Tibial nerve (tissue), 4 donors: Measurements from ENCODE around the gene ANAPC13. TPM values are rescaled to one million over a fixed set of nuclear protein-coding genes. Genes with fewer than 3 reads are reported as not detected.

Experiments
- DNase-seq, 2 donors: peaks; one replicate each; pipeline ENCODE4 v3.0.0-alpha.2; 2019; ENCODE audit warnings: low spot score in 2 of 2
- H3K27ac ChIP-seq, 4 donors: fragments of 200-600 bp; sonication (generic) in 3 of 4; one replicate each; pipeline ENCODE4 v1.5.1; 2017 to 2019; ENCODE audit warnings: mild to moderate bottlenecking in 1 of 4
- H3K27me3 ChIP-seq, 2 donors: fragments of 200-600 bp; sonication (generic) in 1 of 2; one replicate each; pipeline versions ENCODE4 v1.5.1 to v1.6.0; 2017 to 2019
- H3K36me3 ChIP-seq, 3 donors: fragments of 200-600 bp; sonication (generic); one replicate each; pipeline ENCODE4 v1.5.1; 2018 to 2019
- H3K4me1 ChIP-seq, 4 donors: fragments of 200-600 bp; sonication (generic) in 3 of 4; one replicate each; pipeline ENCODE4 v1.5.1; 2017 to 2019
- H3K4me3 ChIP-seq, 4 donors: fragments of 200-600 bp; sonication (generic) in 3 of 4; one replicate each; pipeline ENCODE4 v1.5.1; 2017 to 2019; ENCODE audit warnings: mild to moderate bottlenecking in 1 of 4, moderate library complexity in 1 of 4
- H3K9me3 ChIP-seq, 4 donors: fragments of 200-600 bp; sonication (generic) in 3 of 4; one replicate each; pipeline ENCODE4 v1.5.1; 2017 to 2019
- EP300 ChIP-seq, 2 donors: sonication (generic); formaldehyde crosslinking; IDR thresholded peaks; one replicate each; pipeline ENCODE4 v1.6.1; 2017; ENCODE audit warnings: antibody characterized with exemption in 2 of 2, mild to moderate bottlenecking in 1 of 2
- POLR2A ChIP-seq, 2 donors: fragments of 450-650 bp; IDR thresholded peaks; one replicate each; pipeline ENCODE4 v1.6.1; 2017; ENCODE audit warnings: antibody characterized with exemption in 2 of 2, mild to moderate bottlenecking in 2 of 2, moderate library complexity in 2 of 2
- WGBS, 2 donors: methylation state at CpG; one replicate each; pipeline ENCODE4 v1.1.5; 2018; 5-methylcytosine and 5-hydroxymethylcytosine counted together
- total RNA-seq, 4 donors: library from RNA; depleted of rRNA; stranded (reverse); fragments of >200 nt; gene quantifications; one replicate each; pipeline ENCODE4 v1.1.0, GENCODE V29; 2016
- TF ChIP-seq, protein P1 (sequence below), 5 experiments: fragments of 200-600 bp in 3 of 5; fragments of 450-650 bp in 2 of 5; sonication (generic) in 3 of 5; IDR thresholded peaks; one replicate each; pipeline ENCODE4 v1.5.1; 2016 to 2019; ENCODE audit warnings: antibody characterized with exemption in 5 of 5, mild to moderate bottlenecking in 3 of 5, moderate library complexity in 2 of 5

The ANAPC13 gene
- total RNA-seq, 4 donors from 2014 or later = 32.7 to 56.8 (median 49.1) TPM

DNA sequence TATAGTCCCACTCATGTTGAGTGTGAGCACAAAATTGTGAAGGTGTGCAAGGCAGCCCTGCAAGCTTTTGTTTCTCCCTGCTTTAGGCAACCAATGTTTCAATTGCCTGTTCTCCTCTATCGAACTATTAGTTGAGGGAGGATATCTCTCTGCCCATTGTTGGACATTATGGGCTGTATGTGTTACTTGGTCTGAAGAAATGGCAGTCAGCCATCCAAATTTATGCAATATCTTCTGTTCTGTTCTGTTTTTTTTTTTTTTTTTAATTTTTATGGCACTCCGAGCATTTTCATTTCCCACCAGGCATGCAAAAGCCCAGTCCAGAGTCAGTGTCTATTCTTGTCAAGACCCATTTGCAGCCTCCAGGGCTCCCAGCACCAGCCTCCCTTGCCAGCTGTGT lies 44.0 kb downstream of the ANAPC13 start:
- WGBS, 2 donors = 73% methylated on average over 2 of the region's 2 CpGs
- Histone ChIP-seq H3K27ac (no peak overlapping the region), H3K4me3 (no peak overlapping the region), H3K4me1 (peaks cover 0 to 17% (median 2%) of the 10 kb centered on the region in 4 donors), H3K27me3 (no peaks in the 10 kb centered on the region), H3K36me3 (no peaks in the 10 kb centered on the region), H3K9me3 (peaks cover 0 to 9% (median 0%) of the 10 kb centered on the region in 4 donors)
- DNase-seq = no peak
- no peak for TF ChIP-seq POLR2A (IDR thresholded peaks at IDR 0.05)
- TF ChIP-seq, protein P1, sequence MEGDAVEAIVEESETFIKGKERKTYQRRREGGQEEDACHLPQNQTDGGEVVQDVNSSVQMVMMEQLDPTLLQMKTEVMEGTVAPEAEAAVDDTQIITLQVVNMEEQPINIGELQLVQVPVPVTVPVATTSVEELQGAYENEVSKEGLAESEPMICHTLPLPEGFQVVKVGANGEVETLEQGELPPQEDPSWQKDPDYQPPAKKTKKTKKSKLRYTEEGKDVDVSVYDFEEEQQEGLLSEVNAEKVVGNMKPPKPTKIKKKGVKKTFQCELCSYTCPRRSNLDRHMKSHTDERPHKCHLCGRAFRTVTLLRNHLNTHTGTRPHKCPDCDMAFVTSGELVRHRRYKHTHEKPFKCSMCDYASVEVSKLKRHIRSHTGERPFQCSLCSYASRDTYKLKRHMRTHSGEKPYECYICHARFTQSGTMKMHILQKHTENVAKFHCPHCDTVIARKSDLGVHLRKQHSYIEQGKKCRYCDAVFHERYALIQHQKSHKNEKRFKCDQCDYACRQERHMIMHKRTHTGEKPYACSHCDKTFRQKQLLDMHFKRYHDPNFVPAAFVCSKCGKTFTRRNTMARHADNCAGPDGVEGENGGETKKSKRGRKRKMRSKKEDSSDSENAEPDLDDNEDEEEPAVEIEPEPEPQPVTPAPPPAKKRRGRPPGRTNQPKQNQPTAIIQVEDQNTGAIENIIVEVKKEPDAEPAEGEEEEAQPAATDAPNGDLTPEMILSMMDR (IDR thresholded peaks at IDR 0.05) = no peak

DNA sequence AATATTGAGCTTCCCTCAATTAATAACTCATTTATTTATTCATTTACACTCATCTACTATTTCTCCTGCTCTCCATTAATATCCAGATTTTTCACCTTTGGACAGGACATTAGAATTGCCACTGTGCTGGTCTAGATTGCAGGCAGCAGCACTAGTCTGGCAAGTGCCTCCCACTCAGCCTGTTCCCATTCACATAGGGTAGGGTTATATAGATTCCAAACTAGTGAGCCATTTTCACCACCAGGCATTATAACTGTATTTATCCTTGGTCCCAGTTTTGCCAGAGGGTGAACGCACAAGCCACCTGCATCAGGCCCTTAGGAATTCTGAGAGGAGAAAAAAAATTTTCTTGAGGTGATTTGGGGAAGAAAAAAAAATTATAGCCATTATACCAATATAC lies 44.5 kb downstream of the ANAPC13 start:
- no peak for DNase-seq
- TF ChIP-seq, protein P1 (IDR thresholded peaks at IDR 0.05) = no peak
- no peak for TF ChIP-seq EP300 (IDR thresholded peaks at IDR 0.05)
- H3K36me3 ChIP-seq = no peaks in the 10 kb centered on the region
- no peak overlapping the region for H3K27ac ChIP-seq
- peaks cover 0 to 12% (median 2%) of the 10 kb centered on the region in 4 donors for H3K4me1 ChIP-seq
- 96 to 100% methylated on average over 1 of the region's 1 CpG for WGBS, 2 donors
- no peak overlapping the region for H3K4me3 ChIP-seq
- peaks cover 0 to 9% (median 0%) of the 10 kb centered on the region in 4 donors for H3K9me3 ChIP-seq
- H3K27me3 ChIP-seq = no peaks in the 10 kb centered on the region

DNA sequence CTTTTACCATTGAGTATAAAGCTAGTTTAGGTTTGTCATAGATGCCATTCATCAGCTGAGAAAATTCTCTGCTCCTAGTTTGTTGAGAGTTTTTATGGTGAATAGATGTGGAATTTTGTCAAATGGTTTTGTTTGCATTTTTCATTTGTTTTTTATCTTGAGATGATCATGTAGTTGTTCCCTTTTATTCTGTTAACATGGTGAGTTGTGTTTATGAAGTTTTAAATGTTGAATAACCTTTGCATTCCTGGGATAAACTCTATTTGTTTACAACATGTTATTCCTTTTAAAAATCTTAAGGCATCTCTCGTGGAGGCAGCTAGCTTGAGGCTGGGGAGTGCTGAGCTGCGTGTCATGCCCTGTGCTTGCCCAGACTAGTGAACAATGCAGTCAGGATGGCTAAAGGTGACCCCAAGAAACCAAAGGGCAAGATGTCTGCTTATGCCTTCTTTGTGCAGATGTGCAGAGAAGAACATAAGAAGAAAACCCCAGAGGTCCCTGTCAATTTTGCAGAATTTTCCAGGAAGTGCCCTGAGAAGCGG lies 48.5 kb downstream of the ANAPC13 start:
- Histone ChIP-seq H3K27me3 (no peaks in the 10 kb centered on the region), H3K4me3 (no peak overlapping the region), H3K9me3 (no peaks in the 10 kb centered on the region), H3K36me3 (no peaks in the 10 kb centered on the region), H3K4me1 (no peaks in the 10 kb centered on the region), H3K27ac (no peak overlapping the region)
- TF ChIP-seq, protein P1 (IDR thresholded peaks at IDR 0.05) = no peak
- TF ChIP-seq EP300 (IDR thresholded peaks at IDR 0.05) (no peak), POLR2A (IDR thresholded peaks at IDR 0.05) (no peak)
- 57 to 67% methylated on average over 3 of the region's 3 CpGs for WGBS, 2 donors
- no peak for DNase-seq

DNA sequence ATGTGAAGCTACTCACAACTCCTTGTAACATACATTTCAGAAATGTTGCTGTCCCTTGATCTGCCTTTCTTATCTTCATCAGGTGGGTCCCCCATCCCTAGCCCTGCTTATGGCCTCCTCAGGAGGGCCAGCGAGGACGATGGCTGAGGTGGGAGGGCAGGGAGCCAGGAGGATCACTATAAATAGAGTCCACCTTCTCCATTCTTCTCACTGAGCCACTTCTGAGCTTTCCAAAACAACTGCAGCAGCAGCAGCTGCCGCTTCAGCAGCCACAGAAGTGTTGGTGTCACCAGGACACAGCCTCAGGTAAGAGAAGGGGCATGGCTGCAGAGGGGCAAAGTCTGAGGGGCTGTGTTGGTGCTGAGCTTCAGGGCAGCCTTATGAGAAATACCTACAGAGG lies 53.5 kb downstream of the ANAPC13 start:
- H3K4me1 ChIP-seq = peaks cover 0 to 8% (median 0%) of the 10 kb centered on the region in 4 donors
- WGBS, 2 donors = 94 to 99% methylated on average over 3 of the region's 3 CpGs
- TF ChIP-seq EP300 (IDR thresholded peaks at IDR 0.05) (no peak), POLR2A (IDR thresholded peaks at IDR 0.05) (no peak)
- TF ChIP-seq, protein P1 (IDR thresholded peaks at IDR 0.05) = no peak
- H3K27ac ChIP-seq = no peak overlapping the region
- no peaks in the 10 kb centered on the region for H3K36me3 ChIP-seq
- H3K9me3 ChIP-seq = no peaks in the 10 kb centered on the region
- DNase-seq = no peak
- H3K27me3 ChIP-seq = no peaks in the 10 kb centered on the region
- H3K4me3 ChIP-seq = no peak overlapping the region

DNA sequence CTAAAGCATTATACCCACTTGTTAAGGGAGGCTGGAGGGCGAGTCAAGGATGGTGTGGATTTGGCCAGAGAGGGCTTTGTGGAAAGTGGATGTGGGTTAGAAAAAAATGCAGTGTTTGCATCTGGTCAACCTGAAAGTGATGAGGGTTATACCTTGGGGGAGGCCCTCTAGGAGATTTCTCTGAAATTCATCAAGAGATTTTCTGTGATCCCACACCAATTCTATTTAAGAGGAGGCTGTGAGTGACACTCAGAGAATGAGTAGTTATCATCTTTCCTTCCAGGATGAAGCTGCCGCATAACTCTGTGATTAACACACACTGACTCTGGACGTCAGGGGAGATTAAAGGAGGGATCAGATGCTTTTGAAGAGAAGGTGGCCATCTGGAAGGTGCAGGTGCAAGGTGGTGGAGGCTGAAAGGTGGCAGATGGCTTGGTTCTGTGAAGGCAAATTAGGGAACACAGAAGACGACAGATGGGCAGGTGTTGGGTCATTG lies 54.8 kb downstream of the ANAPC13 start:
- H3K4me3 ChIP-seq = no peak overlapping the region

More for the DNA sequence above, 54.8 kb downstream of the ANAPC13 start:
- DNase-seq = no peak
- H3K36me3 ChIP-seq = no peaks in the 10 kb centered on the region
- H3K27ac ChIP-seq = no peak overlapping the region
- no peaks in the 10 kb centered on the region for H3K9me3 ChIP-seq
- H3K4me1 ChIP-seq = peaks cover 0 to 12% (median 0%) of the 10 kb centered on the region in 4 donors
- no peak for TF ChIP-seq POLR2A (IDR thresholded peaks at IDR 0.05)
- TF ChIP-seq, protein P1 (IDR thresholded peaks at IDR 0.05) = no peak
- TF ChIP-seq EP300 (IDR thresholded peaks at IDR 0.05) = no peak
- 81 to 84% methylated on average over 4 of the region's 4 CpGs for WGBS, 2 donors
- H3K27me3 ChIP-seq = no peaks in the 10 kb centered on the region
